Suprapubic skin (tissue), 4 donors: ENCODE data around the gene GDPD1. TPM values are rescaled to one million over a fixed set of nuclear protein-coding genes. Genes with fewer than 3 reads are reported as not detected.
"Not testable (repeated sequence)": the region's sequence is repeated elsewhere in the genome, so short reads cannot be mapped to it uniquely, and the experiment has no call there.

Source experiments
- DNase-seq, 2 donors: peaks; one replicate each; pipeline ENCODE4 v3.0.0-alpha.2; 2019; ENCODE audit warnings: low spot score in 2 of 2
- H3K27ac ChIP-seq: fragments of 200-600 bp; sonication (generic); one replicate; pipeline ENCODE4 v1.5.1; 2019
- H3K27me3 ChIP-seq: fragments of 200-600 bp; sonication (generic); one replicate; pipeline ENCODE4 v1.5.1; 2019
- H3K36me3 ChIP-seq: fragments of 200-600 bp; sonication (generic); one replicate; pipeline ENCODE4 v1.5.1; 2019
- H3K4me1 ChIP-seq: fragments of 200-600 bp; sonication (generic); one replicate; pipeline ENCODE4 v1.5.1; 2019
- H3K4me3 ChIP-seq: fragments of 200-600 bp; sonication (generic); one replicate; pipeline ENCODE4 v1.5.1; 2019; ENCODE audit warnings: mild to moderate bottlenecking
- H3K9me3 ChIP-seq: fragments of 200-600 bp; sonication (generic); one replicate; pipeline ENCODE4 v1.5.1; 2019
- EP300 ChIP-seq: sonication (generic); formaldehyde crosslinking; IDR thresholded peaks from one replicate; pipeline ENCODE4 v1.6.1; 2017; ENCODE audit warnings: antibody characterized with exemption
- POLR2A ChIP-seq, 2 donors: fragments of 450-650 bp; IDR thresholded peaks; one replicate each; pipeline ENCODE4 v1.6.1; 2017; ENCODE audit warnings: antibody characterized with exemption in 2 of 2, mild to moderate bottlenecking in 2 of 2, moderate library complexity in 2 of 2
- POLR2AphosphoS5 ChIP-seq, 3 donors: sonication (generic); formaldehyde crosslinking; IDR thresholded peaks; one replicate each; pipeline ENCODE4 v1.6.1; 2017; ENCODE audit warnings: antibody characterized with exemption in 3 of 3
- WGBS: methylation state at CpG from one replicate; pipeline ENCODE4 v1.1.5; 2018; 5-methylcytosine and 5-hydroxymethylcytosine counted together
- total RNA-seq, 4 donors: library from RNA; depleted of rRNA; stranded (reverse); fragments of >200 nt; gene quantifications; one replicate each; pipeline ENCODE4 v1.1.0, GENCODE V29; 2016
- TF ChIP-seq, protein P1 (sequence below), 2 donors: fragments of 200-600 bp in 1 of 2; fragments of 450-650 bp in 1 of 2; sonication (generic) in 1 of 2; IDR thresholded peaks; one replicate each; pipeline ENCODE4 v1.5.1; 2016 to 2019; ENCODE audit warnings: antibody characterized with exemption in 2 of 2, mild to moderate bottlenecking in 1 of 2, moderate library complexity in 1 of 2

Gene GDPD1
- total RNA-seq, 4 donors from 2014 or later = 1.8 to 8.5 (median 4.7) TPM

- no peaks in the 10 kb centered on the region for H3K4me1 ChIP-seq
- H3K36me3 ChIP-seq = no peaks in the 10 kb centered on the region
- no peaks in the 10 kb centered on the region for H3K27me3 ChIP-seq
- no peak for DNase-seq
- no peak for TF ChIP-seq EP300
- TF ChIP-seq, protein P1, sequence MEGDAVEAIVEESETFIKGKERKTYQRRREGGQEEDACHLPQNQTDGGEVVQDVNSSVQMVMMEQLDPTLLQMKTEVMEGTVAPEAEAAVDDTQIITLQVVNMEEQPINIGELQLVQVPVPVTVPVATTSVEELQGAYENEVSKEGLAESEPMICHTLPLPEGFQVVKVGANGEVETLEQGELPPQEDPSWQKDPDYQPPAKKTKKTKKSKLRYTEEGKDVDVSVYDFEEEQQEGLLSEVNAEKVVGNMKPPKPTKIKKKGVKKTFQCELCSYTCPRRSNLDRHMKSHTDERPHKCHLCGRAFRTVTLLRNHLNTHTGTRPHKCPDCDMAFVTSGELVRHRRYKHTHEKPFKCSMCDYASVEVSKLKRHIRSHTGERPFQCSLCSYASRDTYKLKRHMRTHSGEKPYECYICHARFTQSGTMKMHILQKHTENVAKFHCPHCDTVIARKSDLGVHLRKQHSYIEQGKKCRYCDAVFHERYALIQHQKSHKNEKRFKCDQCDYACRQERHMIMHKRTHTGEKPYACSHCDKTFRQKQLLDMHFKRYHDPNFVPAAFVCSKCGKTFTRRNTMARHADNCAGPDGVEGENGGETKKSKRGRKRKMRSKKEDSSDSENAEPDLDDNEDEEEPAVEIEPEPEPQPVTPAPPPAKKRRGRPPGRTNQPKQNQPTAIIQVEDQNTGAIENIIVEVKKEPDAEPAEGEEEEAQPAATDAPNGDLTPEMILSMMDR (IDR thresholded peaks at IDR 0.05) = no peak
- no peak for TF ChIP-seq POLR2AphosphoS5 (IDR thresholded peaks at IDR 0.05)
- H3K27ac ChIP-seq = no peak overlapping the region
- 33% methylated on average over 1 of the region's 1 CpG for WGBS
- no peaks in the 10 kb centered on the region for H3K9me3 ChIP-seq
- H3K4me3 ChIP-seq = no peak overlapping the region
These were observed 67.1 kb downstream of the GDPD1 start for GRCh38 chr17:59287452-59287851.

DNA sequence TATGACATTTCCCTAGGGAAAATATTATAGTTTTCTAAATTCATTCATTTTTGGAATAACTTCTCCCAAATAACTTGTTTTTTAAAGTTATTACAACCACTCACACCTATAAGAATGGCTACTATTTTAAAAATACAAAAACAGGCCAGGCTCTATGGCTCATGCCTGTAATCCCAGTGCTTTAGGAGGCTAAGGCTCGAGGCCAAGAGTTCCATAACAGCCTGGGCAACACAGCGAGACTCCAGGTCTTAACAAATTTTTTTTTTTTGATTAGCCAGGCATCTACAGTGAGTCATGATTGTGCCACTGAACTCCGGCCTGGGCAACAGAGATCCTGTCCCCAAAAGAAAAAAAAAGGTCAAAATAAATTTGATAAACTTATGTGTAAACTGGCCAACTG is 67.6 kb downstream of the GDPD1 start:
- H3K27ac ChIP-seq = no peak overlapping the region
- H3K36me3 ChIP-seq = no peaks in the 10 kb centered on the region
- no peak overlapping the region for H3K4me3 ChIP-seq
- H3K9me3 ChIP-seq = no peaks in the 10 kb centered on the region
- 82% methylated on average over 3 of the region's 3 CpGs for WGBS
- DNase-seq = no peak
- H3K4me1 ChIP-seq = no peaks in the 10 kb centered on the region
- TF ChIP-seq, protein P1 (IDR thresholded peaks at IDR 0.05) = no peak
- no peak for TF ChIP-seq POLR2A (IDR thresholded peaks at IDR 0.05)
- TF ChIP-seq POLR2AphosphoS5 (IDR thresholded peaks at IDR 0.05) = no peak
- no peak for TF ChIP-seq EP300
- H3K27me3 ChIP-seq = no peaks in the 10 kb centered on the region

DNA sequence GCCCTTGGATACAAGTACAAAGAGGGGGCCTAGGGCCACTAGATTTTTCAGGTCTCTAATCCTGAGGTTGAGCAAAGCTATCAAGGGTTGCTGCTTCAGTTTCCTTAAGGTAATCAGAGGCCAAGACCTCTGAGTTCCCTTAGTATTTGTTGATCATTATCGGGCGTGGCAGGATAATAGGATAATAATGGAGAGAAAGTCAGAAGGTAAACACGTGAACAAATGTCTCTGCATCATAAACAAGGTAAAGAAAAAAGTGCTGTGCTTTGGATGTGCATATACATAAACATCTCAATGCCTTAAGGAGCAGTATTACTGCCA is 69.6 kb downstream of the GDPD1 start:
- no peak for DNase-seq
- TF ChIP-seq, protein P1 (IDR thresholded peaks at IDR 0.05) = no peak
- TF ChIP-seq POLR2A (IDR thresholded peaks at IDR 0.05) (no peak), EP300 (no peak), POLR2AphosphoS5 (IDR thresholded peaks at IDR 0.05) (no peak)
- H3K9me3 ChIP-seq = no peaks in the 10 kb centered on the region
- H3K4me3 ChIP-seq = no peak overlapping the region
- H3K27ac ChIP-seq = no peak overlapping the region
- no peaks in the 10 kb centered on the region for H3K27me3 ChIP-seq
- WGBS = 66% methylated on average over 3 of the region's 3 CpGs
- H3K4me1 ChIP-seq = no peaks in the 10 kb centered on the region
- H3K36me3 ChIP-seq = no peaks in the 10 kb centered on the region

DNA sequence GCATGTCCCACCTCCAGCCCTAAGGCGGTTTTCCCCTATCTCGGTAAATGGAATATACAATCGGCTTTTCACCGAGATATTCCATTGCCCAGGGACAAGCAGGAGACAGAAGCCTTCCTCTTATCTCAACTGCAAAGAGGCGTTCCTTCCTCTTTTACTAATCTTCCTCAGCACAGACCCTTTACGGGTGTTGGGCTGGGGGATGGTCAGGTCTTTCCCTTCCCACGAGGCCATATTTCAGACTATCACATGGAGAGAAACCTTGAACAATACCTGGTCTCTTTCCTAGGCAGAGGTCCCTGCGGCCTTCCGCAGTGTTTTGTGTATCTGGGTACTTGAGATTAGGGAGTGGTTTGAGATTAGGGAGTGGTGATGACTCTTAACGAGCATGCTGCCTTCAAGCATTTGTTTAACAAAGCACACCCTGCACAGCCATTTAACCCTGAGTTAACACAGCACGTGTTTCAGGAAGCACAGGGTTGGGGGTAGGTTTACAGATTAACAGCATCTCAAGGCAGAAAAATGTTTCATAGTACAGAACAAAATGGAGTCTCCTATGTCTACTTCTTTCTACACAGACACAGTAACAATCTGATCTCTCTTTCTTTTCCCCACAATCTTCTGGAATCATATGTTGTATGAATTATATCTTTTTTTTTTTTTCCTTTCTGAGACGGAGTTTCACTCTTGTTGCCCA is 70.1 kb downstream of the GDPD1 start:
- not testable (repeated sequence) for H3K36me3 ChIP-seq, H3K27ac ChIP-seq
- 33% methylated on average over 12 of the region's 12 CpGs for WGBS

DNA sequence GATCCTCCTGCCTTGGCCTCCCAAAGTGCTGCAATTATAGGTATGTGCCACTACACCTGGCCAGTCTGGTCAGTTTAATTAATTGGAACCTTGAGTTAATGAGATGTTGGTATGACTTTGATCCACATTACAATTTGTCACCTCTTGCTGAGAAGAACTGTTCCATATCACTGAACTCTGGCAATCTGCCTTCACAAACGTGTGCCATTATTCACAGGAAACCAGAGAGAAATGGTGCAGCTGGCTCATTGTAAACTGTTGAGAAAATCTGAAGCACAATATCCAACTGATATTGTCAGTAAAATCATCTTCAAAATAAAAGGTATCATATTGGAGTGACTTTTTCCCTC is 71.8 kb downstream of the GDPD1 start:
- peaks cover 6% of the 10 kb centered on the region for H3K4me1 ChIP-seq
- TF ChIP-seq POLR2AphosphoS5 (IDR thresholded peaks at IDR 0.05) = no peak
- TF ChIP-seq POLR2A (IDR thresholded peaks at IDR 0.05) = no peak
- TF ChIP-seq, protein P1 (IDR thresholded peaks at IDR 0.05) = no peak
- TF ChIP-seq EP300 = no peak
- H3K27me3 ChIP-seq = no peaks in the 10 kb centered on the region
- H3K27ac ChIP-seq = no peak overlapping the region
- H3K36me3 ChIP-seq = no peaks in the 10 kb centered on the region
- H3K9me3 ChIP-seq = no peaks in the 10 kb centered on the region
- DNase-seq = no peak
- WGBS = 41% methylated on average over 1 of the region's 1 CpG
- no peak overlapping the region for H3K4me3 ChIP-seq

More for the DNA sequence above, 70.1 kb downstream of the GDPD1 start:
- H3K9me3 ChIP-seq, H3K27me3 ChIP-seq, H3K4me1 ChIP-seq, DNase-seq, H3K4me3 ChIP-seq: not testable (repeated sequence)

DNA sequence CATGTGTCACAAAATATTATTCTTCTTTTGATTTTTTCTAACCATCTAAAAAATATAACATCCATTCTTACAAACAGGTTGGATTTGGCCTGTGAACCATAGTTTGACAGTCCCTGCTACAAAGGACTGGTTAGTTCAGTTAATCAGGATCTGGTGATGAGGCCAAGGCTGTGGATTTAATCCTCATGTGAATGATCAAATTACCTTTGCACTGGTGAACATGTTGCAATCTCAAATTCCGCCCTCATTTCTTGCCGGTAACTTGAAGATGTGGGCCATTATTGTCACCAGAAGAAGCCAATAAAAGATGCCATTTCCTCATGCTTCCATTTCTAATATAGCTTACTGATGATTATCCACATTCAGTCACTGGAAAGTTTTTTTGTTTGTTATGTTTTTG is 75.9 kb downstream of the GDPD1 start:
- H3K9me3 ChIP-seq = no peaks in the 10 kb centered on the region
- H3K4me3 ChIP-seq = no peak overlapping the region
- 85% methylated on average over 2 of the region's 2 CpGs for WGBS
- no peak overlapping the region for H3K27ac ChIP-seq
- H3K4me1 ChIP-seq = peaks cover 8% of the 10 kb centered on the region
- H3K27me3 ChIP-seq = no peaks in the 10 kb centered on the region
- H3K36me3 ChIP-seq = no peaks in the 10 kb centered on the region
- DNase-seq = no peak
- TF ChIP-seq POLR2A (IDR thresholded peaks at IDR 0.05) (no peak), EP300 (no peak), POLR2AphosphoS5 (IDR thresholded peaks at IDR 0.05) (no peak)
- TF ChIP-seq, protein P1 (IDR thresholded peaks at IDR 0.05) = no peak
